ENCODE data around the gene SHD.

GRCh38 chr19:4256563-4256962 lies 22.5 kb upstream of the SHD start:
- TF ChIP-seq ZIK1 (CRISPR knock-in tag; IDR thresholded peaks at IDR 0.05; ENCODE audit: borderline replicate concordance, low read depth), result no peak
- TF ChIP-seq CTCF (CRISPR knock-in tag; IDR thresholded peaks at IDR 0.05), result peak; percentile 39
- no peak for TF ChIP-seq ZSCAN20 (CRISPR knock-in tag; IDR thresholded peaks at IDR 0.05; ENCODE audit: borderline replicate concordance)
- no peak for TF ChIP-seq ELF4 (CRISPR knock-in tag; IDR thresholded peaks at IDR 0.05; ENCODE audit: borderline replicate concordance)
- no peak for TF ChIP-seq CENPT (CRISPR knock-in tag; IDR thresholded peaks at IDR 0.05; ENCODE audit: low read depth)
- TF ChIP-seq CCAR2 (optimal IDR thresholded peaks at IDR 0.05; ENCODE audit: low read depth, low read length), result no peak
- TF ChIP-seq FOXK1 (CRISPR knock-in tag; IDR thresholded peaks at IDR 0.05; ENCODE audit: borderline replicate concordance, low read depth), result no peak
